IMR-90 (cell line): ENCODE results near the gene CYBRD1. TPM values are rescaled to one million over a fixed set of nuclear protein-coding genes. Genes with fewer than 3 reads are reported as not detected.

ENCODE experiments used
- ATAC-seq: fragments of 200-7000 bp; cut with Tn5 transposase; 2 replicates; pipeline ENCODE4 v1.9.1; 2020; ENCODE audit warnings: low read depth, mild to moderate bottlenecking, moderate library complexity
- BruUV-seq: library from RNA; stranded (reverse); fragments of 400-500 nt; replicated peaks from 2 replicates; lab custom pipeline; 2021; lab: Mats Ljungman, UMichigan
- CTCF ChIA-PET: fragments of 300-600 bp; formaldehyde crosslinking; extraction: SDS; loops from one replicate; lab custom pipeline; 2021; ENCODE audit warnings: antibody characterized with exemption; lab: Yijun Ruan, JAX
- POLR2A ChIA-PET: fragments of 300-600 bp; sonication (Branson Sonifier 250); formaldehyde crosslinking; loops from one replicate; lab custom pipeline; 2022; ENCODE audit warnings: antibody characterized with exemption; ENCODE audit not compliant: unreplicated experiment; lab: Charles Lee
- DNase-seq: peaks from one replicate; pipeline ENCODE4 v3.0.0; 2013
- H2AFZ ChIP-seq: replicated peaks from 2 replicates; pipeline ENCODE3; 2013; ENCODE audit warnings: low read length, mild to moderate bottlenecking; ENCODE audit not compliant: poor library complexity
- H2AK5ac ChIP-seq: 2 replicates; pipeline ENCODE4 v1.6.1; 2013; ENCODE audit warnings: low read depth, low read length, inconsistent platforms
- H2AK9ac ChIP-seq: replicated peaks from 2 replicates; pipeline ENCODE3; 2013; ENCODE audit warnings: mild to moderate bottlenecking, low read depth, low read length, moderate library complexity; ENCODE audit not compliant: poor library complexity
- H2BK120ac ChIP-seq: 2 replicates; pipeline ENCODE4 v1.6.1; 2013; ENCODE audit warnings: low read depth, low read length, inconsistent platforms
- H2BK15ac ChIP-seq: 3 replicates; pipeline ENCODE4 v1.6.1; 2013; ENCODE audit warnings: low read depth, low read length, inconsistent platforms
- H2BK20ac ChIP-seq: 2 replicates; pipeline ENCODE4 v1.6.1; 2013; ENCODE audit warnings: low read depth, mild to moderate bottlenecking, inconsistent platforms, low read length, moderate library complexity
- H2BK5ac ChIP-seq: 2 replicates; pipeline ENCODE4 v1.6.1; 2013; ENCODE audit warnings: mild to moderate bottlenecking, low read depth, low read length, inconsistent platforms; ENCODE audit not compliant: poor library complexity, severe bottlenecking
- H3K14ac ChIP-seq: replicated peaks from 2 replicates; pipeline ENCODE4 v1.6.1; 2013; ENCODE audit warnings: low read depth, low read length, inconsistent platforms
- H3K18ac ChIP-seq: 2 replicates; pipeline ENCODE4 v1.6.1; 2013; ENCODE audit warnings: low read depth, low read length, control low read depth
- H3K23ac ChIP-seq: 2 replicates; pipeline ENCODE4 v1.6.1; 2013; ENCODE audit warnings: low read depth, low read length, inconsistent platforms
- H3K27ac ChIP-seq: 2 replicates; pipeline ENCODE4 v1.5.1; 2013; ENCODE audit warnings: mild to moderate bottlenecking, control low read depth, low read length; ENCODE audit not compliant: insufficient read depth
- H3K27me3 ChIP-seq: 2 replicates; pipeline ENCODE4 v1.6.1; 2013; ENCODE audit warnings: low read length; ENCODE audit not compliant: control insufficient read depth, insufficient read depth
- H3K36me3 ChIP-seq: 2 replicates; pipeline ENCODE4 v1.6.1; 2013; ENCODE audit warnings: low read length, mixed read lengths; ENCODE audit not compliant: control insufficient read depth, insufficient read depth
- H3K4ac ChIP-seq: 2 replicates; pipeline ENCODE4 v1.6.1; 2013; ENCODE audit warnings: low read depth, low read length, inconsistent platforms
- H3K4me1 ChIP-seq: 2 replicates; pipeline ENCODE4 v1.6.1; 2013; ENCODE audit warnings: low read length, mixed read lengths; ENCODE audit not compliant: control insufficient read depth, insufficient read depth
- H3K4me2 ChIP-seq: 2 replicates; pipeline ENCODE4 v1.6.1; 2013; ENCODE audit warnings: low read depth, mild to moderate bottlenecking, control low read depth, low read length, moderate library complexity
- H3K4me3 ChIP-seq: 2 replicates; pipeline ENCODE4 v1.5.1; 2013; ENCODE audit warnings: low read depth, mild to moderate bottlenecking, control low read depth, low read length, moderate library complexity; ENCODE audit not compliant: insufficient read depth
- H3K56ac ChIP-seq: 2 replicates; pipeline ENCODE4 v1.6.1; 2013; ENCODE audit warnings: low read length, inconsistent platforms; ENCODE audit not compliant: insufficient read depth; ENCODE audit errors: extremely low read depth
- H3K79me1 ChIP-seq, 2 experiments: 2 replicates each; pipeline ENCODE4 v1.6.1; 2013; ENCODE audit warnings: low read length in 2 of 2, inconsistent platforms in 1 of 2, low read depth in 1 of 2
- H3K9ac ChIP-seq: 2 replicates; pipeline ENCODE4 v1.6.1; 2013; ENCODE audit warnings: low read depth, low read length, control low read depth
- H3K9me1 ChIP-seq: 2 replicates; pipeline ENCODE4 v1.6.1; 2013; ENCODE audit warnings: low read length, inconsistent platforms; ENCODE audit not compliant: insufficient read depth
- H3K9me3 ChIP-seq: 2 replicates; pipeline ENCODE4 v1.6.1; 2013; ENCODE audit warnings: low read length; ENCODE audit not compliant: control insufficient read depth, insufficient read depth
- H4K20me1 ChIP-seq: 2 replicates; pipeline ENCODE4 v1.6.1; 2013; ENCODE audit warnings: low read length, inconsistent platforms; ENCODE audit not compliant: insufficient read depth
- H4K5ac ChIP-seq: 2 replicates; pipeline ENCODE4 v1.6.1; 2013; ENCODE audit warnings: mild to moderate bottlenecking, low read depth, low read length, control low read depth
- H4K8ac ChIP-seq, 2 experiments: 2 replicates each; pipeline ENCODE4 v1.6.1; 2013; ENCODE audit warnings: low read depth in 2 of 2, low read length in 2 of 2, control low read depth in 1 of 2, inconsistent platforms in 1 of 2
- H4K91ac ChIP-seq: 2 replicates; pipeline ENCODE4 v1.6.1; 2013; ENCODE audit warnings: low read depth, low read length, inconsistent platforms; ENCODE audit not compliant: insufficient read depth
- BHLHE40 ChIP-seq: fragments of 150-350 bp; IDR thresholded peaks from 2 replicates; pipeline ENCODE4 v1.6.1; 2016; ENCODE audit warnings: mild to moderate bottlenecking, low read depth, low read length
- CEBPB ChIP-seq: IDR thresholded peaks from 2 replicates; pipeline ENCODE4 v1.6.1; 2012; ENCODE audit warnings: low read depth, low read length, improper control_type of control experiment
- CHD1 ChIP-seq: IDR thresholded peaks from 2 replicates; pipeline ENCODE4 v1.6.1; 2012; ENCODE audit warnings: low read depth, low read length, improper control_type of control experiment
- CTCF ChIP-seq: conservative IDR thresholded peaks from 2 replicates; pipeline ENCODE4 v1.5.1; 2012; ENCODE audit warnings: mild to moderate bottlenecking, low read depth, low read length, improper control_type of control experiment
- ELK1 ChIP-seq: fragments of 150-350 bp; IDR thresholded peaks from 2 replicates; pipeline ENCODE4 v1.6.1; 2016; ENCODE audit warnings: low read depth, mild to moderate bottlenecking, low read length, moderate library complexity, borderline replicate concordance
- MAFK ChIP-seq: IDR thresholded peaks from 2 replicates; pipeline ENCODE4 v1.6.1; 2012; ENCODE audit warnings: low read depth, low read length, improper control_type of control experiment
- MAZ ChIP-seq: IDR thresholded peaks from 2 replicates; pipeline ENCODE4 v1.6.1; 2012; ENCODE audit warnings: low read depth, mild to moderate bottlenecking, low read length, improper control_type of control experiment, moderate library complexity, borderline replicate concordance
- MXI1 ChIP-seq: IDR thresholded peaks from 2 replicates; pipeline ENCODE4 v1.6.1; 2012; ENCODE audit warnings: low read depth, mild to moderate bottlenecking, low read length, moderate library complexity, borderline replicate concordance
- NFE2L2 ChIP-seq: fragments of 150-350 bp; IDR thresholded peaks from 2 replicates; pipeline ENCODE4 v1.6.1; 2016; ENCODE audit warnings: low read depth, mild to moderate bottlenecking, low read length
- RAD21 ChIP-seq: IDR thresholded peaks from 2 replicates; pipeline ENCODE4 v1.6.1; 2012; ENCODE audit warnings: low read length, improper control_type of control experiment
- SMC3 ChIP-seq: fragments of 150-350 bp; IDR thresholded peaks from 2 replicates; pipeline ENCODE4 v1.6.1; 2016; ENCODE audit warnings: low read depth, mild to moderate bottlenecking, antibody characterized with exemption, low read length, moderate library complexity
- WGBS, 2 experiments: methylation state at CpG; one replicate each; pipeline versions ENCODE4 v1.1.5 to v1.1.7; 2013; ENCODE audit warnings: missing lambda C conversion rate in 2 of 2; ENCODE audit not compliant: insufficient read length in 1 of 2; ENCODE audit errors: extremely low coverage in 2 of 2; 5-methylcytosine and 5-hydroxymethylcytosine counted together
- dilution Hi-C: fragments of 300-500 bp; cut with HindIII; formaldehyde crosslinking; loops from one replicate; pipeline ENCODE4 v1.14.3; 2018; ENCODE audit warnings: low sequenced_read_pairs; ENCODE audit not compliant: unreplicated experiment
- in situ Hi-C: fragments of 300-500 bp; cut with MboI; formaldehyde crosslinking; loops from 3 replicates; pipeline ENCODE4 v1.14.3; 2019; ENCODE audit warnings: low sequenced_read_pairs, inconsistent platforms, mixed read lengths
- intact Hi-C: fragments of 100-400 bp; cut with micrococcal nuclease; formaldehyde crosslinking; loops from 2 replicates; pipeline ENCODE4 v1.10.0; 2022
- polyA plus RNA-seq, 3 experiments: library from polyadenylated mRNA; depleted of rRNA; stranded (reverse); fragments of >200 nt; gene quantifications; 2 replicates each; pipeline ENCODE4 v1.2.3, GENCODE V29; 2012; ENCODE audit warnings: low replicate concordance in 1 of 3
- total RNA-seq: library from RNA; depleted of rRNA; stranded (reverse); fragments of >200 nt; gene quantifications from 2 replicates; pipeline ENCODE4 v1.2.3, GENCODE V29; 2012
- TF ChIP-seq, protein P1 (sequence below): fragments of 150-350 bp; IDR thresholded peaks from 2 replicates; pipeline ENCODE4 v1.6.1; 2017; ENCODE audit warnings: mild to moderate bottlenecking, antibody characterized with exemption, low read length, low read depth

The CYBRD1 gene
- total and polyA plus RNA-seq, 2 of the 4 experiments (the other 2 are of a cell fraction): 53.2 to 103 TPM

DNA sequence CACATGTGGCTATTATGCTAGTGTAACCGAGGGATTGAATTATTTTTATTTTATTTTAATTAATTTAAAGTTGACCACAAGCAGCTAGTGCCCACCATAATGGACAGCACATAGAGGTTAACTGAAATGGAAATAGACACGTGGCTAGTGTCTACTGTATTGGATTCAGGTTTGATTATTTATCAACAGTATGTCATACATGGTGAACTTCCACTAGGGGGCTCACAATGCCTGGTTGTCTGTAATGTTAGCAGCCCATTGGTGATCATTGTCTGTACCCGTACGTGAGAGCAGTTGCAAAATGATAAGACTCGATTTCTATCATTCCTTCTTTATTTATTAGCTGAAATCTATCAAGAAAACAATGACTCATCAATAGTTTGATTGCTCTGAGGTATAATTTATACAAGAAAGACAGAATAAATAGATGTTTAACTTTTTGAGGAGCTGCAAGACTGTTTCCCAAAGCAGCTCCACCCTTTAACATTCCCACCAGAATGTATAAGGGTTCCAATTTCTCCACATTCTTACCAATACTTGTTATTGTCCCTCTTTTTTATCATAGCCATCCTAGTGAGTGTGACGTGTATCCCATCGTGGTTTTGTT lies 76.5 kb downstream of the CYBRD1 start:
- H2AFZ ChIP-seq: no peak overlapping the region
- WGBS, 2 experiments: no CpG with 5 or more reads among the region's 7 CpGs

More for the DNA sequence above, 76.5 kb downstream of the CYBRD1 start:
- Histone ChIP-seq H2BK20ac (no peak overlapping the region), H2BK120ac (no peak overlapping the region), H3K23ac (no peak overlapping the region), H3K56ac (no peak overlapping the region), H2AK5ac (no peak overlapping the region), H3K4me3 (no peak overlapping the region), H3K4ac (no peak overlapping the region), H3K27ac (no peak overlapping the region), H4K20me1 (no peaks in the 10 kb centered on the region), H3K36me3 (no peaks in the 10 kb centered on the region), H3K14ac (no peak overlapping the region), H3K9me1 (peaks cover 4% of the 10 kb centered on the region; the same call in 1 of the 2 replicates), H4K5ac (no peak overlapping the region), H2AK9ac (no peak overlapping the region), H3K9me3 (no peaks in the 10 kb centered on the region), H3K18ac (no peak overlapping the region), H2BK15ac (no peak overlapping the region), H3K4me2 (no peak overlapping the region), H2BK5ac (no peak overlapping the region), H3K79me1 (no peaks in the 10 kb centered on the region), H3K9ac (no peak overlapping the region), H4K91ac (no peak overlapping the region), H4K8ac (no peak overlapping the region), H3K27me3 (peaks cover 18% of the 10 kb centered on the region), H3K4me1 (peaks cover 3% of the 10 kb centered on the region; the same call in 1 of the 2 replicates)
- CTCF ChIA-PET: interaction anchor here (0.6 to 1.3 kb wide), 11 partner anchors 9 to 843 kb away, joined by 3 to 7 read pairs (median 4); no protein-coding TSS in a partner anchor
- POLR2A ChIA-PET: no interaction called here
- intact Hi-C loops: loop anchor here (2.0 to 5.0 kb wide), 2 partner anchors 108 to 528 kb away; no protein-coding TSS in a partner anchor
- in situ Hi-C loops: loop anchor here (10.0 kb wide), 1 partner anchor 536 kb away; no protein-coding TSS in a partner anchor
- no TSS peak for BruUV-seq
- dilution Hi-C loops: no loop called here
- TF ChIP-seq BHLHE40 (no peak), RAD21 (peak; percentile 72), CTCF (peak; percentile 77), MAFK (no peak), MAZ (no peak), NFE2L2 (peak; percentile 72), SMC3 (peak; percentile 50), CHD1 (no peak), ELK1 (no peak), MXI1 (no peak), CEBPB (peak; percentile 29; the same call in 1 of the 2 replicates)
- TF ChIP-seq, protein P1, sequence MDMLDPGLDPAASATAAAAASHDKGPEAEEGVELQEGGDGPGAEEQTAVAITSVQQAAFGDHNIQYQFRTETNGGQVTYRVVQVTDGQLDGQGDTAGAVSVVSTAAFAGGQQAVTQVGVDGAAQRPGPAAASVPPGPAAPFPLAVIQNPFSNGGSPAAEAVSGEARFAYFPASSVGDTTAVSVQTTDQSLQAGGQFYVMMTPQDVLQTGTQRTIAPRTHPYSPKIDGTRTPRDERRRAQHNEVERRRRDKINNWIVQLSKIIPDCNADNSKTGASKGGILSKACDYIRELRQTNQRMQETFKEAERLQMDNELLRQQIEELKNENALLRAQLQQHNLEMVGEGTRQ: no peak
- peak; percentile 95 for ATAC-seq
- DNase-seq: peak; percentile 77
